CD4-positive, CD25-positive, alpha-beta regulatory T cell (primary cell): ENCODE data around the gene KCNJ5. TPM values are rescaled to one million over a fixed set of nuclear protein-coding genes. Genes with fewer than 3 reads are reported as not detected.

Experiments used
- ATAC-seq, 2 donors: fragments of 150-1000 bp; cut with Tn5 transposase; one replicate each; pipeline ENCODE4 v1.10.0; 2021; ENCODE audit warnings: low read depth in 2 of 2, moderate number of reproducible peaks in 2 of 2, moderate library complexity in 1 of 2
- DNase-seq, 3 donors: peaks; one replicate each; pipeline versions ENCODE4 v3.0.0 to v3.0.0-alpha.2; 2012 to 2022; ENCODE audit warnings: mixed read lengths in 1 of 3
- H3K27ac ChIP-seq: one replicate; pipeline ENCODE4 v1.7.0; 2013; ENCODE audit warnings: mild to moderate bottlenecking, low read length; ENCODE audit not compliant: insufficient read depth, poor library complexity, severe bottlenecking
- H3K27me3 ChIP-seq: one replicate; pipeline ENCODE4 v1.7.0; 2013; ENCODE audit warnings: low read length; ENCODE audit not compliant: control insufficient read depth, insufficient read depth
- H3K36me3 ChIP-seq: one replicate; pipeline ENCODE4 v1.7.0; 2013; ENCODE audit warnings: mild to moderate bottlenecking, low read length, moderate library complexity; ENCODE audit not compliant: control insufficient read depth, insufficient read depth
- H3K4me1 ChIP-seq: 2 replicates; pipeline ENCODE4 v1.7.0; 2013; ENCODE audit warnings: mild to moderate bottlenecking, low read length; ENCODE audit not compliant: insufficient read depth, control insufficient read depth, poor library complexity, severe bottlenecking
- H3K4me3 ChIP-seq: one replicate; pipeline ENCODE4 v1.7.0; 2013; ENCODE audit warnings: low read depth, mild to moderate bottlenecking, low read length, moderate library complexity
- H3K9me3 ChIP-seq, 2 experiments: 1 replicate in 1 of 2; 2 replicates in 1 of 2; pipeline ENCODE4 v1.7.0; 2013; ENCODE audit warnings: low read length in 2 of 2, mild to moderate bottlenecking in 1 of 2, moderate library complexity in 1 of 2; ENCODE audit not compliant: control insufficient read depth in 2 of 2
- H3K27ac Mint-ChIP-seq, 3 donors: one replicate each; pipeline ENCODE4 v1.8.0; 2020 to 2022; ENCODE audit warnings: mild to moderate bottlenecking in 3 of 3, mixed read lengths in 3 of 3, moderate library complexity in 2 of 3
- H3K27me3 Mint-ChIP-seq: one replicate; pipeline ENCODE4 v1.8.0; 2022; ENCODE audit warnings: mild to moderate bottlenecking, mixed read lengths
- H3K36me3 Mint-ChIP-seq: one replicate; pipeline ENCODE4 v1.8.0; 2020; ENCODE audit warnings: mixed read lengths
- H3K4me1 Mint-ChIP-seq, 4 donors: one replicate each; pipeline ENCODE4 v1.8.0; 2020 to 2022; ENCODE audit warnings: mixed read lengths in 4 of 4, mild to moderate bottlenecking in 1 of 4
- H3K4me3 Mint-ChIP-seq, 4 donors: one replicate each; pipeline ENCODE4 v1.8.0; 2020 to 2022; ENCODE audit warnings: mild to moderate bottlenecking in 4 of 4, mixed read lengths in 4 of 4, moderate library complexity in 3 of 4
- H3K9me3 Mint-ChIP-seq, 7 donors: one replicate each; pipeline ENCODE4 v1.8.0; 2020 to 2022; ENCODE audit warnings: mixed read lengths in 7 of 7, mild to moderate bottlenecking in 3 of 7, moderate library complexity in 2 of 7
- polyA plus RNA-seq, 4 donors: library from polyadenylated mRNA; unstranded; fragments of 300-500 nt; fragmentation: Illumina TruSeq; gene quantifications; one replicate each; pipeline ENCODE4 v1.2.3, GENCODE V29; 2021
- total RNA-seq: library from RNA; stranded (reverse); gene quantifications from one replicate; pipeline ENCODE4 v1.2.3, GENCODE V29; 2022

Gene KCNJ5
- total and polyA plus RNA-seq, 5 donors from 2014 or later = not detected

DNA sequence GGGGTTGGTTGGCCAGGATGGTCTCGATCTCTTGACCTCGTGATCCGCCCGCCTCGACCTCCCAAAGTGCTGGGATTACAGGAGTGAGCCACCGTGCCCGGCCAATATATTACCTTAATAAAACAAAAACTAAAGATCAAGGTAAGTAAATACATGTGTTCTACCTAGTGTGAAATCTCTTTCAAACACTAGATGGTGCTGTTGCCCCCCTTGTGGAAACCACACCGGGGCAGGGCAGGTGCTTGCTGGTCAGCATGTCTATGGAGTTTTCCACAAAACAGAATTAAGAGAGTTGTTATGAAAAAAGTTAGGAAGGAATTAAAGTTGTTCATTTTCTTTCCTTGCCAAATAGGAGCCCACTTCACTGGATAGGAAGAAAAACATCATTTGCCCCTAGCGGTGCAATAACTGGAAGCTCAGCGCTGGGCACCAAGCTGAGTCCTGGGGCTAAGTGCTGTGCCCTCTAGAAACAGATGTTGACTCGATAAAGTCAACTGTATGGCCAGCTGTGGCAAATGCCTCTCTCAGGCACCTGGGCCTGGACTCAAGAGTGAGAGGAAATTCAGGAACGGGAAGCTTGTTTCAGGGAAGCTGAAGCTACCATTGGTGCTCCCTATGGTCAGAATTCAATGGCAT lies 6.3 kb upstream of the KCNJ5 start:
- H3K9me3 Mint-ChIP-seq = no peaks in the 10 kb centered on the region
- no peaks in the 10 kb centered on the region for H3K36me3 ChIP-seq
- ATAC-seq (peak; percentile 52 to 70), DNase-seq (peak; percentile 23 to 75 (median 63))
- H3K27ac Mint-ChIP-seq = peak overlapping the region in 1 of 3 donors; percentile 67
- H3K4me3 Mint-ChIP-seq = no peak overlapping the region
- H3K4me1 Mint-ChIP-seq = peaks cover 0 to 7% (median 2%) of the 10 kb centered on the region in 4 donors
- H3K27me3 Mint-ChIP-seq = peaks cover 67% of the 10 kb centered on the region
- H3K27ac ChIP-seq = no peak overlapping the region
- peaks cover 30% of the 10 kb centered on the region for H3K27me3 ChIP-seq
- H3K36me3 Mint-ChIP-seq = peaks cover 5% of the 10 kb centered on the region
- no peaks in the 10 kb centered on the region for H3K4me1 ChIP-seq
- no peaks in the 10 kb centered on the region for H3K9me3 ChIP-seq
- H3K4me3 ChIP-seq = no peak overlapping the region

DNA sequence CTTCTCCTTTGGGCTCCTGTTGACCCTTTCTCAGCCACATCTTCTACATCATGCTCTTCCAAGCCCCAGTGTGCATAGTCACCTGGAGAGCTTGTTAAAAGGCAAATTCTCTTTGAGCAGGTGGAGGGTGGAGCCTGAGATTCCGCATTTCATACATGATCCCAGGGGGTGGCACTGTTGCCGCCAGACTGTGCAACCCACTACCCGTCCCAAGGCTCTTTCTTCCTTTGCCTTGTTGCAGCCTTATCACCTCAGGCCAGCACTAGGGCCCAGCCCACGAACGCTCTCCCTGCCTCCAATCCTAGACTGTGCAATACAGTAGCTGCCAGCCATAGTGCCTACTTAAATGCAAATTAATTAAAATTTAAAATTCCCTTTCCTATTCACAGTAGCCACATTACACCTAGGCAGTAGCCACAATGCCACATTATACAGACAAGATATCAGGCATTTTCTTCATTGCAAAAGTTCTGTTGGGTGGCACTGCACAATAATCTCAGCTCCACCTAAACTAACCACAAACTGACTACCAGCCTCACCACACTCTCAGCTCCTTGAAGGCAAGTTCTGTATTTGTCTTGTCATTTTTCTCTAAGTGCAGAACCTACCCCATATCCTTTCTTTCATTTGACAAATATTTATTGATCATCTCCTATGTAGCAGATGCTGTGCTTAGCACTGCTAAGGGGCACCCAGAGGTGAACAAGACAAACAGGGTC lies 4.6 kb upstream of the KCNJ5 start:
- H3K4me3 Mint-ChIP-seq = no peak overlapping the region
- no peaks in the 10 kb centered on the region for H3K36me3 ChIP-seq
- H3K36me3 Mint-ChIP-seq = peaks cover 5% of the 10 kb centered on the region
- H3K4me1 ChIP-seq = peaks cover 9% of the 10 kb centered on the region
- peaks cover 30% of the 10 kb centered on the region for H3K27me3 ChIP-seq
- H3K9me3 Mint-ChIP-seq = no peaks in the 10 kb centered on the region
- no peak overlapping the region for H3K27ac Mint-ChIP-seq
- DNase-seq (peak in 1 of 3 donors; percentile 19), ATAC-seq (peak in 1 of 2 donors; percentile 32)
- peaks cover 0 to 10% (median 6%) of the 10 kb centered on the region in 4 donors for H3K4me1 Mint-ChIP-seq
- no peak overlapping the region for H3K27ac ChIP-seq
- H3K4me3 ChIP-seq = no peak overlapping the region
- H3K27me3 Mint-ChIP-seq = peaks cover 71% of the 10 kb centered on the region
- no peaks in the 10 kb centered on the region for H3K9me3 ChIP-seq

DNA sequence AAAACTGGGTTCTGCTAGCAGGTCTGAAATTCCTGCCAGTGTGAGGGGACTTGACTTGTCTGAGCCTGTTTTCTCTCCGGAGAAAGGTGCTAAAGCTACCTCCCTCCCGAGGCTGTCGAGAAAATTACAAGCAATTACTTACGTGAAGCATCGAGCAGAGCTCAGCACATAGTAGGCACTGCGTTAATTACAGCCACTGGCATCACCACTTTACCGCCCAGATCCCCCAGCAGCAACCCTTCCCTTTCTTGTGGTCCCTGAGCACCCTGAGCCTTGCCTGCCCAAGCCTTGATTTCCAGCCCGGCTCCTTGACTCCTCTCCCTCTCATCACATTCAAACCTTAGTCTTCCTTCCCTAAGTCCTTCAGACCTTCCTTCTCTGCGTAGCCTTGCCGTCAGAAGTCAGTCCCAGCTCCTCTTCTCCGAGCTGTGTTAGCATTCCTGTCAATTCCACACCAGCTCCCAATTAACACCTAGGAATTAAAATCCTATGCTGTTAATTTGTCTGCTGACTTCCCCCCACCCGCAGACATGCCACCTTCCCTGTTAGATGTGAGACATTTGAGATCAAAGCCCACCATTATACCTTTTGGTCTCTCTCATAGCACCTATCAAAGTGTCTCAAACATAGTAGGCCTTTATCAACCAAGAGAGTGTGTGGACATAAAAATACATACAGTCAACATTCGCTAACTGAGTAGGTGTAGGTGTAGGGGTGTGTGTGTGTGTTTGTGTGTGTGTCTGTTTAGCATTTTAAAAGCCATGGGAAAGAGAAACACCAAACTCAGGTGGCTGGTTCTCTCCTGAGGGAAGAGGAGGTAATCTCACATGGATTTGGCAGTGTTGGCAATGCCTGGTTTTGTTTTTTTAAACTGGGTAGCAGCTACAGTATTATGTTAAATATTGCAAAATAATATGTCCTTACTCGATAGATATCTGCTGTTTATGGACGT lies 2.8 kb upstream of the KCNJ5 start:
- no peak overlapping the region for H3K4me3 Mint-ChIP-seq
- Histone ChIP-seq H3K4me1 (peaks cover 9% of the 10 kb centered on the region), H3K4me3 (no peak overlapping the region), H3K27me3 (peaks cover 34% of the 10 kb centered on the region), H3K9me3 (no peaks in the 10 kb centered on the region), H3K36me3 (no peaks in the 10 kb centered on the region), H3K27ac (no peak overlapping the region)
- no peaks in the 10 kb centered on the region for H3K9me3 Mint-ChIP-seq
- H3K4me1 Mint-ChIP-seq = peaks cover 0 to 12% (median 7%) of the 10 kb centered on the region in 4 donors
- H3K27ac Mint-ChIP-seq = peak overlapping the region in 1 of 3 donors; percentile 22
- DNase-seq = no peak
- peaks cover 5% of the 10 kb centered on the region for H3K36me3 Mint-ChIP-seq
- H3K27me3 Mint-ChIP-seq = peaks cover 75% of the 10 kb centered on the region
- no peak for ATAC-seq

DNA sequence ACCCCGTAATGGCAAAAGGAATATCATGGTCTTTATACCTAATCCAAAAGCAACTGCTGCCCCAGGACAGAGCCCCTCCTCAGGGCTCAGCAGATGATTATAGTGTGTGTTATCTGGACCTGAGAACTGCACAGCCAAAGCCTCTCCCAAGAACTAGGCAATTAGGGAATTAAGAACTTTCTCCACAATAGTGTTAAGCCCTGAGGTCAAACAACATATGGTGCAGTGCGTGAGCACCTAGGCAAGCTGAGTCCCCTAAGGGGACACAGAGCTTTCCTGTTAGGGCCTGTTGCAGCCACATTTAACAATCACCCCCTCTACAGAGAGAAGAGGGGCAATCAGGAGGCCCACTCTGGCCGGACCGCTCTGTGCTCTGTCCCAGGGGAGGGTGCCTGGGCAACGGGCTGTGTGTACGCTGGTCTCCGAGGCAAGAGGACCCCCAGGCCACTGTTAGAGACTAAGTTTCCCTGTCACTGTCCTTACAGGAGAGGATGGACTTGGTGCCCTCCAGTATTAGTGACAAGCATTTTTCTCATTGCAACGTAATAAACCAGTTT lies 1.4 kb upstream of the KCNJ5 start:
- peak overlapping the region in 3 of 4 donors; percentile 22 to 29 (median 29) for H3K4me3 Mint-ChIP-seq

DNA sequence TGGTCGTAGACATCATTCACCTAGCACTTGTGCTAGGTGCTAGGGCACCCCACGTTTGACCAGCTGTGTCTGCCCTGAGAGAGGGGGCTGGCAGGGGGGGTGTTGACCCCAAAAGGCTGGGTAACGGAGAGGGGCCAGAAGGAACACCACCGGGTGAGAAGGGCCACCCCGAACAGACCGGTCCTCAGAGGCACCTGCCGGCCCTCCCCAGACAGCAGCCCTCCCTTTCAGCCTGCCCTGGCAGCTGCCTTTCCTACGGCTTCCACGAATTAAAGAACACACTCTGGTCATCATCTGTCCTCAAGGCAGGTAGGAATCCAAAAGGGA lies 977 bp upstream of the KCNJ5 start:
- Histone ChIP-seq H3K27ac (no peak overlapping the region), H3K4me1 (peaks cover 9% of the 10 kb centered on the region), H3K36me3 (no peaks in the 10 kb centered on the region), H3K4me3 (no peak overlapping the region), H3K9me3 (no peaks in the 10 kb centered on the region), H3K27me3 (peaks cover 28% of the 10 kb centered on the region)
- no peak overlapping the region for H3K27ac Mint-ChIP-seq
- H3K27me3 Mint-ChIP-seq = peaks cover 80% of the 10 kb centered on the region
- peaks cover 5% of the 10 kb centered on the region for H3K36me3 Mint-ChIP-seq
- peaks cover 0 to 12% (median 6%) of the 10 kb centered on the region in 4 donors for H3K4me1 Mint-ChIP-seq
- DNase-seq (no peak), ATAC-seq (no peak)
- peaks cover 0 to 2% (median 0%) of the 10 kb centered on the region in 7 donors for H3K9me3 Mint-ChIP-seq
- peak overlapping the region in 1 of 4 donors; percentile 22 for H3K4me3 Mint-ChIP-seq

More for the DNA sequence above, 1.4 kb upstream of the KCNJ5 start:
- Histone ChIP-seq H3K27ac (no peak overlapping the region), H3K36me3 (no peaks in the 10 kb centered on the region), H3K9me3 (no peaks in the 10 kb centered on the region), H3K4me1 (peaks cover 9% of the 10 kb centered on the region), H3K4me3 (no peak overlapping the region), H3K27me3 (peaks cover 30% of the 10 kb centered on the region)
- peaks cover 80% of the 10 kb centered on the region for H3K27me3 Mint-ChIP-seq
- H3K4me1 Mint-ChIP-seq = peaks cover 0 to 12% (median 7%) of the 10 kb centered on the region in 4 donors
- peaks cover 0 to 1% (median 0%) of the 10 kb centered on the region in 7 donors for H3K9me3 Mint-ChIP-seq
- H3K36me3 Mint-ChIP-seq = peaks cover 5% of the 10 kb centered on the region
- ATAC-seq = no peak
- DNase-seq = no peak
- no peak overlapping the region for H3K27ac Mint-ChIP-seq

DNA sequence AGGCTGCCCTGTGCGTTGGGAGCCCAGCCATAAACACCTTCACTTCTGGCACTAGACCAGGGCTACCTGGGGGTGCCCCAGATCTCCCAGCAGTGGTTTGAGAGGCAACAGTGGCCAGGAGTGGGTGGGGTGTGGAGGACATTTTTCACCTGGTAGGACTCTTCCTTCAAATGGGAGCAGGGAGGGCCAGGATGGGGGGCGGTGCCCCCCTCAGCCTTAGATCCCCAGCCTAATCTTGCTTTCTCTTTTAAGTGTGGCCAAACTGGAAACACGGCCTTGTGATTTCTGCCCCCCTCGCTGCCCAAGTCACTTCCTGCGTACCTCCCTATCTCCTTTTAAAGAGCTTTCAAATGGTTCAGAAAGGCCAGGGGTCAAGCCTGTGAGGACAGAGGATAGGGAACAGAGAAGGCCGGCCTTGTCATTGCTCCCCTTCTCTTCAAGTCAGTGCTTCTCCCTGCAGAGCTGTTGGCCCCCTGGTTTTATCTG lies 800 bp downstream of the KCNJ5 start:
- peaks cover 0 to 10% (median 4%) of the 10 kb centered on the region in 4 donors for H3K4me1 Mint-ChIP-seq
- Histone ChIP-seq H3K4me3 (no peak overlapping the region), H3K36me3 (no peaks in the 10 kb centered on the region), H3K4me1 (peaks cover 9% of the 10 kb centered on the region), H3K27me3 (peaks cover 20% of the 10 kb centered on the region), H3K9me3 (no peaks in the 10 kb centered on the region), H3K27ac (no peak overlapping the region)
- peak overlapping the region in 1 of 4 donors; percentile 17 for H3K4me3 Mint-ChIP-seq
- H3K27ac Mint-ChIP-seq = peak overlapping the region in 1 of 3 donors; percentile 20
- ATAC-seq (no peak), DNase-seq (no peak)
- H3K27me3 Mint-ChIP-seq = peaks cover 74% of the 10 kb centered on the region
- H3K9me3 Mint-ChIP-seq = peaks cover 0 to 2% (median 0%) of the 10 kb centered on the region in 7 donors
- peaks cover 5% of the 10 kb centered on the region for H3K36me3 Mint-ChIP-seq
